ENCODE results near the gene MREG. TPM values are rescaled to one million over a fixed set of nuclear protein-coding genes. Genes with fewer than 3 reads are reported as not detected.

The MREG gene
- total RNA-seq, 1 donor from 2014 or later, result 11.8 TPM

- DNase-seq (ENCODE audit: extremely low spot score in 2 of 2), result no peak
- no peaks in the 10 kb centered on the region for H3K27me3 ChIP-seq
- TF ChIP-seq POLR2AphosphoS5 (IDR thresholded peaks at IDR 0.05; ENCODE audit: insufficient read depth in 1 of 2, low read depth in 1 of 2), result no peak
- TF ChIP-seq CTCF (IDR thresholded peaks at IDR 0.05), result no peak
- no peak for TF ChIP-seq POLR2A (IDR thresholded peaks at IDR 0.05)
- intact Hi-C loops (cut with DNase I), result no loop called here
- no peaks in the 10 kb centered on the region for H3K4me1 ChIP-seq
- no peak overlapping the region for H3K4me3 ChIP-seq
- no peak overlapping the region for H3K27ac ChIP-seq
- no peaks in the 10 kb centered on the region for H3K36me3 ChIP-seq
- H3K9me3 ChIP-seq, result no peaks in the 10 kb centered on the region
Observed at GRCh38 chr2:215906458-215906857, 106.9 kb downstream of the MREG start.

GRCh38 chr2:215905691-215906090 lies 107.7 kb downstream of the MREG start:
- intact Hi-C loops (cut with DNase I), result no loop called here
- no peaks in the 10 kb centered on the region for H3K9me3 ChIP-seq
- no peaks in the 10 kb centered on the region for H3K27me3 ChIP-seq
- TF ChIP-seq CTCF (IDR thresholded peaks at IDR 0.05), result no peak
- no peak overlapping the region for H3K4me3 ChIP-seq
- no peaks in the 10 kb centered on the region for H3K4me1 ChIP-seq
- no peaks in the 10 kb centered on the region for H3K36me3 ChIP-seq
- no peak overlapping the region for H3K27ac ChIP-seq
- no peak for DNase-seq (ENCODE audit: extremely low spot score in 2 of 2)

DNA sequence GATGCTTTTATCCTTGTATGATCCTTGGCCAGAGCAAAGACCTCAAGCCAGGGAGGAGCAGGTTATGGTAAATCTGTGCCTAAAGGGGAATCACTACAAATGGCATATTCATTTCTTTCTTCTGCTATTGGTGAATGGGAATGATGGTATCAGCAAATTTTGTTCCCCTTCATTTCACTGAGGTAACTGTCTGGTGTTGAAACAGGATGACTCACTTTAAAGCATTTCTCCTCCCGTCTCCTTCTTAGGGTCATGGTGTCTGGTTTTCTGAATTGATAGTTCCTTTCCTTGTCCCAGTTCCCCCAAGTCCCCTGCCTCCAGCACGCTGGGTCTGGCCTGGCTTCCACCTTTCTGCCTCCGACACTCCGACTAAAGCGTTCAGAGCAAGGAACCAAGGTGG lies 109.2 kb downstream of the MREG start:
- no peaks in the 10 kb centered on the region for H3K36me3 ChIP-seq
- H3K4me3 ChIP-seq, result no peak overlapping the region
- no peaks in the 10 kb centered on the region for H3K27me3 ChIP-seq
- H3K4me1 ChIP-seq, result peaks cover 11% of the 10 kb centered on the region
- no peaks in the 10 kb centered on the region for H3K9me3 ChIP-seq
- no peak for DNase-seq (ENCODE audit: extremely low spot score in 2 of 2)
- no peak overlapping the region for H3K27ac ChIP-seq
- intact Hi-C loops (cut with DNase I), result no loop called here
- TF ChIP-seq CTCF (IDR thresholded peaks at IDR 0.05), result no peak
- TF ChIP-seq POLR2A (IDR thresholded peaks at IDR 0.05), result no peak
- TF ChIP-seq POLR2AphosphoS5 (IDR thresholded peaks at IDR 0.05; ENCODE audit: insufficient read depth in 1 of 2, low read depth in 1 of 2), result no peak

GRCh38 chr2:215903203-215903602 lies 110.1 kb downstream of the MREG start:
- intact Hi-C loops (cut with DNase I), result no loop called here

GRCh38 chr2:215901796-215902195 lies 111.6 kb downstream of the MREG start:
- intact Hi-C loops (cut with DNase I), result no loop called here
- no peaks in the 10 kb centered on the region for H3K9me3 ChIP-seq
- no peak for TF ChIP-seq POLR2AphosphoS5 (IDR thresholded peaks at IDR 0.05; ENCODE audit: insufficient read depth in 1 of 2, low read depth in 1 of 2)
- TF ChIP-seq CTCF (IDR thresholded peaks at IDR 0.05), result no peak

More at GRCh38 chr2:215903203-215903602, 110.1 kb downstream of the MREG start:
- no peaks in the 10 kb centered on the region for H3K9me3 ChIP-seq
- H3K27me3 ChIP-seq, result no peaks in the 10 kb centered on the region
- H3K4me3 ChIP-seq, result no peak overlapping the region
- H3K4me1 ChIP-seq, result peaks cover 15% of the 10 kb centered on the region
- TF ChIP-seq POLR2A (IDR thresholded peaks at IDR 0.05) (no peak), CTCF (IDR thresholded peaks at IDR 0.05) (no peak)
- H3K36me3 ChIP-seq, result no peaks in the 10 kb centered on the region
- no peak overlapping the region for H3K27ac ChIP-seq
- no peak for DNase-seq (ENCODE audit: extremely low spot score in 2 of 2)

More at GRCh38 chr2:215901796-215902195, 111.6 kb downstream of the MREG start:
- Histone ChIP-seq H3K4me3 (no peak overlapping the region), H3K27me3 (no peaks in the 10 kb centered on the region), H3K36me3 (no peaks in the 10 kb centered on the region), H3K27ac (no peak overlapping the region), H3K4me1 (peaks cover 15% of the 10 kb centered on the region)
- DNase-seq (ENCODE audit: extremely low spot score in 2 of 2), result no peak
